Amniotic stem cell (primary cell): Measurements from ENCODE around the gene MKNK1.

Source experiments
- DNase-seq: peaks from one replicate; lab custom pipeline; 2025; lab: John Stamatoyannopoulos, UW

Gene MKNK1

GRCh38 chr1:46595127-46595526 lies 8.9 kb downstream of the MKNK1 start:
- DNase-seq: no peak

- no peak for DNase-seq
These were observed 10.0 kb downstream of the MKNK1 start for GRCh38 chr1:46594063-46594462.

GRCh38 chr1:46592823-46593222 lies 11.2 kb downstream of the MKNK1 start:
- DNase-seq: no peak

- no peak for DNase-seq
These were observed 14.5 kb downstream of the MKNK1 start for GRCh38 chr1:46589529-46589928.

- DNase-seq: no peak
These were observed 17.0 kb downstream of the MKNK1 start for GRCh38 chr1:46587069-46587468.

- no peak for DNase-seq
These were observed 18.6 kb downstream of the MKNK1 start for GRCh38 chr1:46585312-46585938.

GRCh38 chr1:46583494-46583893 lies 20.6 kb downstream of the MKNK1 start:
- DNase-seq: no peak

- DNase-seq: no peak
These were observed 21.1 kb downstream of the MKNK1 start for GRCh38 chr1:46582972-46583371.

GRCh38 chr1:46581681-46582455 lies 22.2 kb downstream of the MKNK1 start:
- no peak for DNase-seq

- no peak for DNase-seq
These were observed 23.7 kb downstream of the MKNK1 start for GRCh38 chr1:46580140-46580903.

- DNase-seq: no peak
These were observed 26.4 kb downstream of the MKNK1 start for GRCh38 chr1:46577671-46578070.

GRCh38 chr1:46576596-46576995 lies 27.5 kb downstream of the MKNK1 start:
- DNase-seq: no peak

- DNase-seq: no peak
These were observed 28.3 kb downstream of the MKNK1 start for GRCh38 chr1:46575778-46576177.

GRCh38 chr1:46575300-46575699 lies 28.8 kb downstream of the MKNK1 start:
- no peak for DNase-seq

- no peak for DNase-seq
These were observed 32.3 kb downstream of the MKNK1 start for GRCh38 chr1:46571691-46572225.

GRCh38 chr1:46569884-46570725 lies 34.0 kb downstream of the MKNK1 start:
- no peak for DNase-seq

- DNase-seq: no peak
These were observed 35.0 kb downstream of the MKNK1 start for GRCh38 chr1:46569116-46569515.

- no peak for DNase-seq
These were observed 35.6 kb downstream of the MKNK1 start for GRCh38 chr1:46568461-46568891.

- DNase-seq: no peak
These were observed 40.7 kb downstream of the MKNK1 start for GRCh38 chr1:46563341-46563740.

- DNase-seq: no peak
These were observed 41.6 kb downstream of the MKNK1 start for GRCh38 chr1:46562498-46562897.

GRCh38 chr1:46558966-46559365 lies 45.1 kb downstream of the MKNK1 start:
- DNase-seq: no peak
